Stimulated activated naive CD8-positive, alpha-beta T cell treated with anti-CD3 and anti-CD28 coated beads, Interleukin-15, Interleukin-2, amounts not matched to agents 100 ng/mL and 50 ng/mL, for 24 hours (primary cell): ENCODE measurements around the gene LPAR2.
"Not testable (repeated sequence)": the region's sequence is repeated elsewhere in the genome, so short reads cannot be mapped to it uniquely, and the experiment has no call there.

Source experiments
- H3K27ac Mint-ChIP-seq: one replicate; pipeline ENCODE4 v1.8.0; 2021; ENCODE audit warnings: mild to moderate bottlenecking, mixed read lengths
- H3K27me3 Mint-ChIP-seq: one replicate; pipeline ENCODE4 v1.8.0; 2021; ENCODE audit warnings: mixed read lengths
- H3K36me3 Mint-ChIP-seq: one replicate; pipeline ENCODE4 v1.8.0; 2021; ENCODE audit warnings: low read depth, mixed read lengths
- H3K4me1 Mint-ChIP-seq: one replicate; pipeline ENCODE4 v1.8.0; 2021; ENCODE audit warnings: low read depth, mixed read lengths
- H3K4me3 Mint-ChIP-seq: one replicate; pipeline ENCODE4 v1.8.0; 2021; ENCODE audit warnings: mild to moderate bottlenecking, mixed read lengths
- H3K9me3 Mint-ChIP-seq: one replicate; pipeline ENCODE4 v1.8.0; 2021; ENCODE audit warnings: mixed read lengths

LPAR2 gene

GRCh38 chr19:19627621-19628500 is at the start of gene LPAR2:
TSS of gene LPAR2 (minus strand) at chr19:19628220. CDS start at chr19:19627275, 945 bp downstream.
- Mint-ChIP-seq H3K4me3 (peak within 1 kb of the TSS; percentile 87), H3K4me1 (peaks cover 27% of the 10 kb centered on the region), H3K36me3 (peaks cover 9% of the 10 kb centered on the region), H3K9me3 (no peaks in the 10 kb centered on the region), H3K27me3 (no peaks in the 10 kb centered on the region), H3K27ac (peak within 1 kb of the TSS; percentile 90)

- no peak overlapping the region for H3K4me3 Mint-ChIP-seq
- H3K4me1 Mint-ChIP-seq, result peaks cover 15% of the 10 kb centered on the region
- H3K36me3 Mint-ChIP-seq, result peaks cover 97% of the 10 kb centered on the region
- H3K27me3 Mint-ChIP-seq, result no peaks in the 10 kb centered on the region
- no peak overlapping the region for H3K27ac Mint-ChIP-seq
- peaks cover 35% of the 10 kb centered on the region for H3K9me3 Mint-ChIP-seq
Measured at GRCh38 chr19:19677579-19677978, 49.6 kb upstream of the LPAR2 start.

- Mint-ChIP-seq H3K27me3 (no peaks in the 10 kb centered on the region), H3K4me3 (no peak overlapping the region), H3K36me3 (peaks cover 96% of the 10 kb centered on the region), H3K4me1 (peaks cover 34% of the 10 kb centered on the region), H3K27ac (no peak overlapping the region), H3K9me3 (peaks cover 32% of the 10 kb centered on the region)
Measured at GRCh38 chr19:19674315-19674714, 46.3 kb upstream of the LPAR2 start.

GRCh38 chr19:19672816-19673215 is 44.8 kb upstream of the LPAR2 start:
- peaks cover 22% of the 10 kb centered on the region for H3K9me3 Mint-ChIP-seq
- H3K4me3 Mint-ChIP-seq, result no peak overlapping the region
- no peak overlapping the region for H3K27ac Mint-ChIP-seq
- H3K27me3 Mint-ChIP-seq, result no peaks in the 10 kb centered on the region
- peaks cover 81% of the 10 kb centered on the region for H3K36me3 Mint-ChIP-seq
- H3K4me1 Mint-ChIP-seq, result peaks cover 42% of the 10 kb centered on the region

- peaks cover 3% of the 10 kb centered on the region for H3K9me3 Mint-ChIP-seq
- no peaks in the 10 kb centered on the region for H3K27me3 Mint-ChIP-seq
- peaks cover 54% of the 10 kb centered on the region for H3K36me3 Mint-ChIP-seq
- peaks cover 41% of the 10 kb centered on the region for H3K4me1 Mint-ChIP-seq
- peak overlapping the region; percentile 87 for H3K4me3 Mint-ChIP-seq
- peak overlapping the region; percentile 92 for H3K27ac Mint-ChIP-seq
Measured at GRCh38 chr19:19670070-19670551, 42.1 kb upstream of the LPAR2 start.

GRCh38 chr19:19668230-19669012 is 40.4 kb upstream of the LPAR2 start, which contains the start of gene ZNF101:
TSS of gene ZNF101 (plus strand) at chr19:19668839. CDS start at chr19:19668964, 125 bp downstream.
- peak within 1 kb of the TSS; percentile 87 for H3K4me3 Mint-ChIP-seq
- peaks cover 38% of the 10 kb centered on the region for H3K36me3 Mint-ChIP-seq
- no peaks in the 10 kb centered on the region for H3K27me3 Mint-ChIP-seq
- peaks cover 3% of the 10 kb centered on the region for H3K9me3 Mint-ChIP-seq
- peaks cover 38% of the 10 kb centered on the region for H3K4me1 Mint-ChIP-seq
- peak within 1 kb of the TSS; percentile 97 for H3K27ac Mint-ChIP-seq

GRCh38 chr19:19665420-19665948 is 37.5 kb upstream of the LPAR2 start:
- Mint-ChIP-seq H3K36me3 (peaks cover 31% of the 10 kb centered on the region), H3K4me1 (peaks cover 51% of the 10 kb centered on the region)
- H3K27ac Mint-ChIP-seq, H3K4me3 Mint-ChIP-seq, H3K27me3 Mint-ChIP-seq, H3K9me3 Mint-ChIP-seq: not testable (repeated sequence)

GRCh38 chr19:19663256-19664120 is 35.5 kb upstream of the LPAR2 start, which contains the start of gene ATP13A1:
TSS of gene ATP13A1 (minus strand) at chr19:19663676. CDS start at chr19:19663666, 10 bp downstream.
- Mint-ChIP-seq H3K27me3 (no peaks in the 10 kb centered on the region), H3K4me1 (peaks cover 40% of the 10 kb centered on the region), H3K27ac (peak within 1 kb of the TSS; percentile 97), H3K9me3 (no peaks in the 10 kb centered on the region), H3K36me3 (peaks cover 27% of the 10 kb centered on the region), H3K4me3 (peak within 1 kb of the TSS; percentile 93)

GRCh38 chr19:19662871-19663255 is 34.8 kb upstream of the LPAR2 start:
- H3K4me3 Mint-ChIP-seq, result peak overlapping the region; percentile 93
- peak overlapping the region; percentile 94 for H3K27ac Mint-ChIP-seq
- H3K9me3 Mint-ChIP-seq, result no peaks in the 10 kb centered on the region
- peaks cover 33% of the 10 kb centered on the region for H3K36me3 Mint-ChIP-seq
- peaks cover 34% of the 10 kb centered on the region for H3K4me1 Mint-ChIP-seq
- H3K27me3 Mint-ChIP-seq, result no peaks in the 10 kb centered on the region

- peak overlapping the region; percentile 93 for H3K4me3 Mint-ChIP-seq
- H3K36me3 Mint-ChIP-seq, result peaks cover 37% of the 10 kb centered on the region
- no peaks in the 10 kb centered on the region for H3K9me3 Mint-ChIP-seq
- peaks cover 29% of the 10 kb centered on the region for H3K4me1 Mint-ChIP-seq
- no peaks in the 10 kb centered on the region for H3K27me3 Mint-ChIP-seq
- peak overlapping the region; percentile 94 for H3K27ac Mint-ChIP-seq
Measured at GRCh38 chr19:19662344-19662743, 34.3 kb upstream of the LPAR2 start.

GRCh38 chr19:19661675-19662251 is 33.7 kb upstream of the LPAR2 start:
- peak overlapping the region; percentile 94 for H3K27ac Mint-ChIP-seq
- no peaks in the 10 kb centered on the region for H3K9me3 Mint-ChIP-seq
- H3K4me3 Mint-ChIP-seq, result peak overlapping the region; percentile 93
- H3K4me1 Mint-ChIP-seq, result peaks cover 25% of the 10 kb centered on the region
- H3K36me3 Mint-ChIP-seq, result peaks cover 40% of the 10 kb centered on the region
- no peaks in the 10 kb centered on the region for H3K27me3 Mint-ChIP-seq

- Mint-ChIP-seq H3K4me3 (peak overlapping the region; percentile 93), H3K27ac (peak overlapping the region; percentile 94), H3K9me3 (no peaks in the 10 kb centered on the region), H3K4me1 (peaks cover 22% of the 10 kb centered on the region), H3K27me3 (no peaks in the 10 kb centered on the region), H3K36me3 (peaks cover 46% of the 10 kb centered on the region)
Measured at GRCh38 chr19:19661141-19661674, 33.2 kb upstream of the LPAR2 start.

- no peaks in the 10 kb centered on the region for H3K27me3 Mint-ChIP-seq
- no peak overlapping the region for H3K4me3 Mint-ChIP-seq
- peaks cover 56% of the 10 kb centered on the region for H3K36me3 Mint-ChIP-seq
- H3K9me3 Mint-ChIP-seq, result no peaks in the 10 kb centered on the region
- peaks cover 22% of the 10 kb centered on the region for H3K4me1 Mint-ChIP-seq
- H3K27ac Mint-ChIP-seq, result no peak overlapping the region
Measured at GRCh38 chr19:19659646-19660245, 31.7 kb upstream of the LPAR2 start.
